ENCODE measurements around the gene RALGAPA2.

The RALGAPA2 gene

GRCh38 chr20:20743511-20744169, 31.2 kb upstream of the RALGAPA2 start:
- peak overlapping the region; percentile 88 for H3K27ac ChIP-seq
- peak overlapping the region; percentile 63; the same call in 1 of the 2 replicates for H3K9ac ChIP-seq
- peak overlapping the region; percentile 34; the same call in 1 of the 2 replicates for H3K4me3 ChIP-seq

GRCh38 chr20:20741087-20742045, 28.9 kb upstream of the RALGAPA2 start:
- Histone ChIP-seq H4K20me1 (no peaks in the 10 kb centered on the region), H3K9ac (no peak overlapping the region), H3K36me3 (no peaks in the 10 kb centered on the region), H3K4me2 (no peak overlapping the region), H3K27ac (no peak overlapping the region), H3K4me3 (no peak overlapping the region), H3K27me3 (no peaks in the 10 kb centered on the region), H3K4me1 (peaks cover 48% of the 10 kb centered on the region), H3K9me3 (peaks cover 7% of the 10 kb centered on the region)
- no peak for TF ChIP-seq Cebpa-rat (IDR thresholded peaks at IDR 0.05)

More at GRCh38 chr20:20743511-20744169, 31.2 kb upstream of the RALGAPA2 start:
- Histone ChIP-seq H3K27me3 (no peaks in the 10 kb centered on the region), H4K20me1 (no peaks in the 10 kb centered on the region), H3K4me2 (peak overlapping the region; percentile 78), H3K4me1 (peaks cover 32% of the 10 kb centered on the region), H3K9me3 (peaks cover 14% of the 10 kb centered on the region), H3K36me3 (peaks cover 3% of the 10 kb centered on the region; the same call in 1 of the 2 replicates)
- no peak for TF ChIP-seq Cebpa-rat (IDR thresholded peaks at IDR 0.05)

GRCh38 chr20:20740541-20740940, 28.1 kb upstream of the RALGAPA2 start:
- Histone ChIP-seq H3K9ac (no peak overlapping the region), H3K4me3 (no peak overlapping the region), H3K9me3 (peaks cover 7% of the 10 kb centered on the region), H3K27me3 (no peaks in the 10 kb centered on the region), H4K20me1 (no peaks in the 10 kb centered on the region), H3K4me1 (peaks cover 48% of the 10 kb centered on the region), H3K27ac (no peak overlapping the region), H3K36me3 (no peaks in the 10 kb centered on the region), H3K4me2 (no peak overlapping the region)
- TF ChIP-seq Cebpa-rat (IDR thresholded peaks at IDR 0.05): no peak

GRCh38 chr20:20737158-20737557, 24.7 kb upstream of the RALGAPA2 start:
- Histone ChIP-seq H3K4me3 (no peak overlapping the region), H3K9me3 (no peaks in the 10 kb centered on the region), H3K27ac (0 out of 2 replicates have a peak overlapping the region, but pooled peaks have one; percentile 29), H3K9ac (no peak overlapping the region), H3K4me1 (peaks cover 53% of the 10 kb centered on the region), H3K27me3 (no peaks in the 10 kb centered on the region), H4K20me1 (no peaks in the 10 kb centered on the region), H3K36me3 (no peaks in the 10 kb centered on the region), H3K4me2 (peak overlapping the region; percentile 58)
- no peak for TF ChIP-seq Cebpa-rat (IDR thresholded peaks at IDR 0.05)

- Histone ChIP-seq H4K20me1 (no peaks in the 10 kb centered on the region), H3K4me3 (no peak overlapping the region), H3K9ac (no peak overlapping the region), H3K9me3 (no peaks in the 10 kb centered on the region), H3K27me3 (no peaks in the 10 kb centered on the region), H3K4me2 (peak overlapping the region; percentile 58; the same call in 1 of the 2 replicates), H3K4me1 (peaks cover 53% of the 10 kb centered on the region), H3K36me3 (no peaks in the 10 kb centered on the region), H3K27ac (no peak overlapping the region)
- TF ChIP-seq Cebpa-rat (IDR thresholded peaks at IDR 0.05): no peak
Observed at GRCh38 chr20:20736303-20736702, 23.9 kb upstream of the RALGAPA2 start.

GRCh38 chr20:20734475-20734948, 22.1 kb upstream of the RALGAPA2 start:
- peak overlapping the region; percentile 32 for H3K27ac ChIP-seq
- no peak overlapping the region for H3K9ac ChIP-seq
- no peak overlapping the region for H3K4me3 ChIP-seq
- TF ChIP-seq Cebpa-rat (IDR thresholded peaks at IDR 0.05): no peak
- peaks cover 41% of the 10 kb centered on the region for H3K4me1 ChIP-seq
- no peaks in the 10 kb centered on the region for H3K27me3 ChIP-seq
- no peaks in the 10 kb centered on the region for H4K20me1 ChIP-seq
- H3K9me3 ChIP-seq: no peaks in the 10 kb centered on the region
- peak overlapping the region; percentile 27 for H3K4me2 ChIP-seq
- H3K36me3 ChIP-seq: no peaks in the 10 kb centered on the region

GRCh38 chr20:20733943-20734342, 21.5 kb upstream of the RALGAPA2 start:
- no peak for TF ChIP-seq Cebpa-rat (IDR thresholded peaks at IDR 0.05)
- no peak overlapping the region for H3K4me3 ChIP-seq
- no peak overlapping the region for H3K9ac ChIP-seq
- H4K20me1 ChIP-seq: no peaks in the 10 kb centered on the region
- H3K36me3 ChIP-seq: no peaks in the 10 kb centered on the region
- peak overlapping the region; percentile 32 for H3K27ac ChIP-seq
- peaks cover 41% of the 10 kb centered on the region for H3K4me1 ChIP-seq
- H3K4me2 ChIP-seq: peak overlapping the region; percentile 27
- no peaks in the 10 kb centered on the region for H3K9me3 ChIP-seq
- no peaks in the 10 kb centered on the region for H3K27me3 ChIP-seq

GRCh38 chr20:20732641-20733040, 20.2 kb upstream of the RALGAPA2 start:
- H3K27ac ChIP-seq: no peak overlapping the region
- H3K9me3 ChIP-seq: no peaks in the 10 kb centered on the region
- H3K4me1 ChIP-seq: peaks cover 38% of the 10 kb centered on the region
- H3K4me3 ChIP-seq: no peak overlapping the region
- no peak overlapping the region for H3K9ac ChIP-seq
- H3K27me3 ChIP-seq: no peaks in the 10 kb centered on the region
- peak overlapping the region; percentile 7; the same call in 1 of the 2 replicates for H3K4me2 ChIP-seq
- H4K20me1 ChIP-seq: no peaks in the 10 kb centered on the region
- no peak for TF ChIP-seq Cebpa-rat (IDR thresholded peaks at IDR 0.05)
- H3K36me3 ChIP-seq: no peaks in the 10 kb centered on the region

- no peak for TF ChIP-seq Cebpa-rat (IDR thresholded peaks at IDR 0.05)
- Histone ChIP-seq H3K4me1 (peaks cover 30% of the 10 kb centered on the region), H3K4me2 (no peak overlapping the region), H3K27ac (no peak overlapping the region), H3K9ac (no peak overlapping the region), H3K4me3 (no peak overlapping the region), H4K20me1 (no peaks in the 10 kb centered on the region), H3K27me3 (no peaks in the 10 kb centered on the region), H3K36me3 (no peaks in the 10 kb centered on the region), H3K9me3 (no peaks in the 10 kb centered on the region)
Observed at GRCh38 chr20:20731945-20732296, 19.5 kb upstream of the RALGAPA2 start.
